Hematopoietic multipotent progenitor cell treated with erythropoietin and hydrocortisone succinate and interleukin-3 and kit ligand, for 4 days (in vitro differentiated cells): Measurements from ENCODE around the gene EAF1.

ENCODE experiments used
- DNase-seq: peaks from one replicate; pipeline ENCODE4 v3.0.0-alpha.2; 2015

The EAF1 gene

DNA sequence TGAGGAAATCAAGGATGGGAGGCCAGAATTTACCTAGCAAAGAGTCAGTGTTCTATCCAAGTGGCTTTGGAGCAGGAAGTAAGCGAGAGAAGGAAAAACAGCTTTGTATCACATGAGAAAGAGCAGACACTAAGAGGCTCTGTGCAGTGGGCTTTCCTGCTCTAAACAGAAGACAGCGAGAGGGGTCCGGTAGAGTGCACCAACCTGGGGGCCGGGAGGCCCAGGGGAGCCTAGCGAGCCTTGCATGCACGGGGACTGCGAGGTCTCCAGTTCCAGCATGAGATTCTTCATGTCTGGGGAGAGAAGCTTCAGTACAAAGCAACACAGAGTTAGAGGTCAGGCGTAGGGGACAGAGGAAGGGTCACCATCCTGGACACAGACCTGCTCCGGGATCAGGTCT is 60.6 kb downstream of the EAF1 start:
- DNase-seq = no peak

- DNase-seq = no peak
These were observed 62.8 kb downstream of the EAF1 start for GRCh38 chr3:15490158-15490557.

DNA sequence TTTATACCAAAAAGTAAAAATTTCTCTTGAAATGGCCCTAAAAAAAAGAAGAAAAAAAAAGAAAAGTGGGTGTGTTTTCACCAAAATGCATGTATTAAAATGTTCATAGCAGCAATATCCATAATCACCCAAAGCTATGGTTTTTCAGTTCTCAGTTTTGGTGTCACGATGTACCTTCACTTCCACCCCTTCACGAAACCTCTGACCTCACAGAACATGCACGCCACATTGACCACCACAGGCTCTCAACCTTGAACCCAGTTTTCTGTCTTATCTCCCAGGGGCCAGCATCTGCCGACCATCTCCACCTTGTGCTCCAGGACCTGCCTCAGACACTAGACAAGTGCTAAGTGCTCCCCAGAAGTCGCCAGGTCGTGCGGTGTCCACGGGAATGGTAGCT is 63.7 kb downstream of the EAF1 start:
- DNase-seq = no peak
